Activated T-helper 1 cell treated with anti-CD3 and anti-CD28 coated beads, Interleukin-2, amount 50 U/mL, for 16 hours (primary cell): Measurements from ENCODE around the gene KBTBD13.

ENCODE experiments used
- DNase-seq, 2 donors: peaks; one replicate each; pipeline ENCODE4 v3.0.0-alpha.2; 2020; ENCODE audit warnings: low read depth in 1 of 2, low spot score in 1 of 2

KBTBD13 gene

DNA sequence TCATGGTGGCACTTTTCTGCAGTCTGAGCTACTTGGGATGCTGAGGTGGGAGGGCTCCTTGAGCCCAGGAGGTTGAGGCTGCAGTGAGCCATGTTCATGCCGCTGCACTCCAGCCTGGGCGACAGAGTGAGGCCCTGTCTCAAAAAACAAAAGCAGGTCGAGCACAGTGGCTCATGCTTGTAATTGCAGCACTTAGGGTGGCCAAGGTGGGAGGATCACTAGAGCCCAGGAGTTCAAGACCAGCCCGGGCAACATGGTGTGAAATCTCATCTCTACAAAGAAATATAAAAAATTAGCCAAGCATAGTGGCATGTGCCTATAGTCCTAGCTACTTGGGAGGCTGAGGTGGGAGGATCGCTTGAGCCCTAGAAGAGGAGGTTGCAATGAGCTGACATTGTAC is 28.5 kb downstream of the KBTBD13 start:
- DNase-seq = no peak

DNA sequence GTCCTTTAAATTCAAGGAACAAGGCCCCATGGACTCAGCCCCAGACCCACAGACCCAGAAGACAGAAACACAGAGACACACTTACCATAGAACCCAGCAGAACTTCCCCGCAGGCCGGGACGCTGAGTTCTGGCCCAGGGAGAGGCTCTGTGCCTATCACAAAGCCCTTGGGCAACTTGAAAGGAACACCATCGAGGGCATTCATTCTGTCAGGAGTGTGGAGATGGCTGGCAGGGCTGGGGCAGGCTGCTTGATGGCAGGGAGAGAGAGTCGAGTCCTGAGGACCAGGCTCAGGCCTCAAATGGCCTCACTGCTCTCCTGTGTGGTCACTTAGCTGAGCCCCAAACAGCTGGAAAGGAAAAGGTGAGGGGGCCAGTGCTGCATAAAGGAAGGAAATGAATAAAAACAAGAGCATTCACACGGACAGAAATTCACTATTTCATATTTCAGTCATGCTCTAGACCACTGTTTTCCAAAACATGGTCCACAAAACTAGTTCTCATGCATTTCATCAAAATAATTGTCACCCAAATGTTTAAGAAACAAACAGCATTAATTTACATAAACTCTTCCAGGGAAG is 29.6 kb downstream of the KBTBD13 start:
- no peak for DNase-seq

DNA sequence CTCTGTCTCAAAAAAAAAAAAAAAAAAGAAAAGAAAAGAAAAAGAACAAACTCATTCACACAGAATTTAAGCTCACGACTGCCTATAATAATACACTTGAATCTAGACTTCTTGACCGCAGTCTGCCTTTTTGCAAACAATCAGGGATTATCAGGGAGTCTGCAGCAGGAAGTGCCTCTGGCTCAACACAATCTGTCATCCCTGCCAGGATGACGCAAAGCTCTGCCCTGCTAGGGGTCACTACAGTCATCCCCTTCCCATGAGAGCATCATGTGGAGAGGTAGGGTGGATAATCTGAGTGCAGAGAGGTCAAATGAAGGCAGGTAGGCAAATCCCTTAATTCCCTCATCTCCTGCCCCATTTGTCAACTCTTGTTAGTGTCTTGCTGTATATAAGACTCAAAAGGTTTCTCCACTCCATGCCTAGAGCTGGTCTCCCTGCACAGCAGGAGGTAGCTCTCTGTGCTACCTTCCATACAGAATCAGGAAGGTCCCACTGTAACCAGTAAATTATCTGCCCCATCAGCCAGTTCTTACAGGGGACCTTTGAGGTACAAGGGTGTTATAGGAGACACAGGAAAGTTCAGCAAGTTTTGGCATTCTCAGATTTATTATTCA is 34.2 kb downstream of the KBTBD13 start:
- DNase-seq = no peak

DNA sequence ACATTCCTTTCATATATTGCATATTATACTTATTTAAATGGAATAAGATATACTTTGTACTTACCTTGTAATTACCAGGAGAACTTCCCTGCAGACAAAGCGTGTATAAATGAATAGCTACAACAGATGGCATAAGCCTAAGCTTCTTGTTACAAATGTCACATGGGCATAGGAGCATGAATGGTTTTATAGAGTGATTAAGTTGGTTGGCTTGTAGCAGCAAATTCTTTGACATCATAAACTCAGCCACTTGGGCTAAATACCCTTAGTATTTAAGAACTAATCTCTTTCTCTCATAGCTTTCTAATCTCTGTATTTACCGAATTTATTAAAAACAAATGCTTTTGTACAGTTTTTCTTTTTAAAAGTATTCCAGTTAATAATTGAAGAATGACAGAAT is 38.5 kb downstream of the KBTBD13 start, which contains the start of gene UBAP1L:
Gene UBAP1L, minus strand, starts transcription at position 115 of the 400 bp plus-strand sequence. CDS start 8,985 bp downstream, outside the sequence.
- no peak for DNase-seq

DNA sequence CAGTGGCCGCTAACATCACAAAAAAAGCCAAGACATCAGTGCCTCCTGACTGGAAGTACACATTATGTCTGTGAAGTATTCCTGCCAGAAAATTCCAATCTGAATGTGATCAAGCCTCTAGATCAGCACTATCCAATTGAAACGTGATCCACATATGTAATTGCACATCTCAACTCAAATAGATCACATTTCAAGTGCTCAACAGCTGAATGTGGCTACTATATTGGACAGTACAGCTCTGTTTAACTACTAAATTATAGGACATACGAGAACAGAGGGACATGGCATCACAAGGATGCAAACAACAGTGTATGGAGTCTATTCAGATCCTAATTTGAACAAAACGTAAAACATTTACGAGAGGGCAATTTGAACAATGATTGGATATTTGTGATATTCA is 39.0 kb downstream of the KBTBD13 start:
- DNase-seq = no peak
